Measurements from ENCODE around the gene ELL2. TPM values are rescaled to one million over a fixed set of nuclear protein-coding genes. Genes with fewer than 3 reads are reported as not detected.

The ELL2 gene
- polyA plus RNA-seq, 1 of the 3 experiments (the other 2 are of a cell fraction), result 18.4 TPM

DNA sequence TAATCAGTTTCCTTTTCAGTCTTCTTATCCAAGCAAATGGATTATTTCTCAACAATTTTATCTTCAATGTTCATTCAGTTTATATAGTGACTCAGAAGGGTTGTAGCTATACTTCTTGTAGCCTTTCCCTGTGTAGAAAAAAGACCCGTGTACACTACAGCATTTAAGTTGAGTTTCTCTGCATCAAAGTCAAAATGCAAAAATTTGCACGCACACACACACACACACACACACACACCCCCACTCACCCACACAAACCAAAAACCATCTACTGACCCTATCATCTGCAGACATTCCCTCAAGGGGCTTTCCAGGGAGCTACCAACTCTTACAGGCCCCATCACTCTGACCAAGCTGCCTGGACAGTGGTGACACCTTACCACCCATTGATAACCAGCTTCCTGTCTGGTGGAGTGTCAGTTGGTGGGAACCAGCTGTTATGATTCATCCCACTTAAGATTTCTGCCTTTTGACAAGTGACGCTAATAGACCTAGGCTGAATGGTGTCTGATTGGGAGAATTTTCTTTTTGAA, 12.2 kb upstream of the ELL2 start:
- no peak for DNase-seq
- Histone ChIP-seq H3K9ac (no peak overlapping the region), H3K9me2 (no peaks in the 10 kb centered on the region), H2AFZ (ENCODE audit: low read depth) (no peak overlapping the region), H3K27ac (ENCODE audit: low read depth in 2 of 2, low read length in 1 of 2) (peak overlapping the region in 1 of 2 experiments; percentile 19; a peak in 1 of 4 replicates), H3K79me2 (ENCODE audit: insufficient read depth) (no peaks in the 10 kb centered on the region), H3K4me3 (ENCODE audit: low read depth in 2 of 2, low read length in 1 of 2) (no peak overlapping the region), H3K4me2 (no peak overlapping the region), H3F3A (replicated peaks; ENCODE audit: insufficient read depth) (no peaks in the 10 kb centered on the region), H3K9me3 (no peaks in the 10 kb centered on the region), H3K27me3 (ENCODE audit: insufficient read depth) (no peaks in the 10 kb centered on the region), H3K4me1 (ENCODE audit: control insufficient read depth in 1 of 2, insufficient read depth in 2 of 2, low read depth in 1 of 2, low read length in 1 of 2) (peaks cover 0 to 6% of the 10 kb centered on the region in 2 experiments; a peak in 1 of 4 replicates), H3K36me3 (replicated peaks in 1 of 2; ENCODE audit: control insufficient read depth in 1 of 2, insufficient read depth in 2 of 2, low read length in 1 of 2) (no peaks in the 10 kb centered on the region), H4K20me1 (ENCODE audit: insufficient read depth) (no peaks in the 10 kb centered on the region)
- TF ChIP-seq, protein P1, sequence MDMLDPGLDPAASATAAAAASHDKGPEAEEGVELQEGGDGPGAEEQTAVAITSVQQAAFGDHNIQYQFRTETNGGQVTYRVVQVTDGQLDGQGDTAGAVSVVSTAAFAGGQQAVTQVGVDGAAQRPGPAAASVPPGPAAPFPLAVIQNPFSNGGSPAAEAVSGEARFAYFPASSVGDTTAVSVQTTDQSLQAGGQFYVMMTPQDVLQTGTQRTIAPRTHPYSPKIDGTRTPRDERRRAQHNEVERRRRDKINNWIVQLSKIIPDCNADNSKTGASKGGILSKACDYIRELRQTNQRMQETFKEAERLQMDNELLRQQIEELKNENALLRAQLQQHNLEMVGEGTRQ (IDR thresholded peaks at IDR 0.05; ENCODE audit: borderline replicate concordance, low read depth, low read length), result no peak
- TF ChIP-seq PBX3 (IDR thresholded peaks at IDR 0.05) (peak; percentile 41), TEAD4 (IDR thresholded peaks at IDR 0.05; ENCODE audit: borderline replicate concordance, insufficient read depth) (no peak), NRF1 (IDR thresholded peaks at IDR 0.05; ENCODE audit: low read depth, low read length) (no peak), SMC3 (IDR thresholded peaks at IDR 0.05; ENCODE audit: low read depth, low read length) (no peak)
- TF ChIP-seq, protein P2, sequence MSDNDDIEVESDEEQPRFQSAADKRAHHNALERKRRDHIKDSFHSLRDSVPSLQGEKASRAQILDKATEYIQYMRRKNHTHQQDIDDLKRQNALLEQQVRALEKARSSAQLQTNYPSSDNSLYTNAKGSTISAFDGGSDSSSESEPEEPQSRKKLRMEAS (IDR thresholded peaks at IDR 0.05; ENCODE audit: low read depth), result no peak
- CTCF ChIA-PET, result interaction anchor here (1.0 to 1.3 kb wide), 2 partner anchors 13 to 362 kb away, joined by 3 to 6 read pairs; partner anchors contain the start of gene ELL2
- POLR2A ChIA-PET, result interaction anchor here (0.6 kb wide), 1 partner anchor 24 kb away, joined by 3 read pairs; no protein-coding TSS in a partner anchor
- 88% methylated on average over 3 of the region's 3 CpGs for WGBS (ENCODE audit: low lambda C conversion rate)

- Histone ChIP-seq H3K9ac (no peak overlapping the region), H3K4me2 (no peak overlapping the region), H4K20me1 (ENCODE audit: insufficient read depth) (no peaks in the 10 kb centered on the region), H3K9me2 (no peaks in the 10 kb centered on the region), H3K4me1 (ENCODE audit: control insufficient read depth in 1 of 2, insufficient read depth in 2 of 2, low read depth in 1 of 2, low read length in 1 of 2) (peaks cover 0 to 6% of the 10 kb centered on the region in 2 experiments; a peak in 1 of 4 replicates), H3K27me3 (ENCODE audit: insufficient read depth) (no peaks in the 10 kb centered on the region), H3F3A (replicated peaks; ENCODE audit: insufficient read depth) (no peaks in the 10 kb centered on the region), H3K36me3 (replicated peaks in 1 of 2; ENCODE audit: control insufficient read depth in 1 of 2, insufficient read depth in 2 of 2, low read length in 1 of 2) (no peaks in the 10 kb centered on the region), H3K79me2 (ENCODE audit: insufficient read depth) (no peaks in the 10 kb centered on the region), H2AFZ (ENCODE audit: low read depth) (no peak overlapping the region), H3K4me3 (ENCODE audit: low read depth in 2 of 2, low read length in 1 of 2) (no peak overlapping the region), H3K9me3 (no peaks in the 10 kb centered on the region), H3K27ac (ENCODE audit: low read depth in 2 of 2, low read length in 1 of 2) (no peak overlapping the region)
- DNase-seq, result no peak
- TF ChIP-seq, protein P2 (IDR thresholded peaks at IDR 0.05; ENCODE audit: low read depth), result no peak
- TF ChIP-seq RAD21 (IDR thresholded peaks at IDR 0.05; ENCODE audit: low read length), result no peak
- TF ChIP-seq MXI1 (IDR thresholded peaks at IDR 0.05; ENCODE audit: low read depth, low read length), result no peak
- no peak for TF ChIP-seq JUND (IDR thresholded peaks at IDR 0.05)
- ChIA-PET CTCF (interaction anchor here (1.3 kb wide), 1 partner anchor 13 kb away, joined by 4 read pairs; no protein-coding TSS in a partner anchor), POLR2A (no interaction called here)
These were observed 10.5 kb upstream of the ELL2 start for GRCh38 chr5:95972196-95972595.

All from SK-N-SH (cell line).